Measurements from ENCODE around the gene PCDH12. TPM values are rescaled to one million over a fixed set of nuclear protein-coding genes. Genes with fewer than 3 reads are reported as not detected.

PCDH12 gene
- total RNA-seq, 1 donor from 2014 or later, result 7.6 TPM

DNA sequence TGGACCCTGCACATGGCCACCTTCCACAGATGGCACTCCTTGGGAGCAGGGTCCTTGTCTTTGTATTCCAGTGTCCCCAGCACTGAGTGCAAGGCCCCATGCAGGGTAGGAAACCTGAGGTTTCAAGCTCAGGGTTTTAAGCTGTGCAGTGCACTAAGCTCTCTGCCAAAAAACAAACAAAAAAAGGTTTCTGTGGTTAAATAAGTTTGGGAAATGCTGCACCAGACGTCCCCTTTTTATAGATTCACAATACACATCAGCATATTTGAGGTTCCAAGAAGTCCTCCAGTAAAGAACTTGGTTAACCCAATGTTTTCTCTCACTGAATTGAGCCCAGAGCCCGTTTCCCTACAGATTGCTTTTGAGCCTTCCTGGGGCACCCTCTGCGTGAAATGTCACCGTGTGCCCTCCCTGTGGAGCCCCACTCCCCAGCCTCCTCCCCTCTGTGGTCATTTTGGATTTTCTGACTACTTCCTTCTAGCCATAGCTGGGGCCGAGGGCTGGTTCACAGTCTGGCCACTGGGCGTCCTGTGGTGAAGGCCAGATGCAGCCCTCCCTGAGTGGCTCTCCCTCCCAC is 17.2 kb downstream of the PCDH12 start:
- intact Hi-C loops (cut with micrococcal nuclease), result no loop called here
- peaks cover 40% of the 10 kb centered on the region for H3K36me3 ChIP-seq
- H3K27me3 ChIP-seq (ENCODE audit: low read depth), result no peaks in the 10 kb centered on the region
- peak overlapping the region; percentile 69 for H3K27ac ChIP-seq (replicated peaks)
- TF ChIP-seq, protein P1, sequence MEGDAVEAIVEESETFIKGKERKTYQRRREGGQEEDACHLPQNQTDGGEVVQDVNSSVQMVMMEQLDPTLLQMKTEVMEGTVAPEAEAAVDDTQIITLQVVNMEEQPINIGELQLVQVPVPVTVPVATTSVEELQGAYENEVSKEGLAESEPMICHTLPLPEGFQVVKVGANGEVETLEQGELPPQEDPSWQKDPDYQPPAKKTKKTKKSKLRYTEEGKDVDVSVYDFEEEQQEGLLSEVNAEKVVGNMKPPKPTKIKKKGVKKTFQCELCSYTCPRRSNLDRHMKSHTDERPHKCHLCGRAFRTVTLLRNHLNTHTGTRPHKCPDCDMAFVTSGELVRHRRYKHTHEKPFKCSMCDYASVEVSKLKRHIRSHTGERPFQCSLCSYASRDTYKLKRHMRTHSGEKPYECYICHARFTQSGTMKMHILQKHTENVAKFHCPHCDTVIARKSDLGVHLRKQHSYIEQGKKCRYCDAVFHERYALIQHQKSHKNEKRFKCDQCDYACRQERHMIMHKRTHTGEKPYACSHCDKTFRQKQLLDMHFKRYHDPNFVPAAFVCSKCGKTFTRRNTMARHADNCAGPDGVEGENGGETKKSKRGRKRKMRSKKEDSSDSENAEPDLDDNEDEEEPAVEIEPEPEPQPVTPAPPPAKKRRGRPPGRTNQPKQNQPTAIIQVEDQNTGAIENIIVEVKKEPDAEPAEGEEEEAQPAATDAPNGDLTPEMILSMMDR (IDR thresholded peaks at IDR 0.05; ENCODE audit: borderline replicate concordance), result peak; percentile 29
- no peak overlapping the region for H3K4me3 ChIP-seq
- peaks cover 52% of the 10 kb centered on the region for H3K4me1 ChIP-seq
- DNase-seq, result no peak
- no peaks in the 10 kb centered on the region for H3K9me3 ChIP-seq (replicated peaks)

DNA sequence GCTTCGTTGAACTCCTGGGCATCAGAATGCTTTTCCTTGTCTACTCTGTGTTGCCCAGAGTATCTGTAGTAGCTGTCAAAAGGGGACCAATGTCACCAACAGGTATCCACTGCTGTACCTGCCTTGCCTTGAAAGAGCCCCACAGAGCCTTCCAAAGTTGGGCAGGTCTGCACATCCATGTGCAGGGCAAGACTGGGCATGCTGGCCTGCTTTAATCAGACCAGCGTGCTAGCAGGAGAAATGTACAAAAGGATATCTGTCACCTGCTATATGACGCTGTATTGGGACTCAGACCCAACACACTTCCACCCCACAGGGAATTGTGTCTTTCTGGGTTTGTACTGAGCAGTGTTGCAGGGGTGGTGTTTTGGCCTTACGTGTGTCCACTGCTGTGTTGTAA is 22.5 kb downstream of the PCDH12 start:
- H3K27me3 ChIP-seq (ENCODE audit: low read depth), result no peaks in the 10 kb centered on the region
- intact Hi-C loops (cut with micrococcal nuclease), result no loop called here
- TF ChIP-seq, protein P1 (IDR thresholded peaks at IDR 0.05; ENCODE audit: borderline replicate concordance), result no peak
- H3K9me3 ChIP-seq (replicated peaks), result no peaks in the 10 kb centered on the region
- DNase-seq, result no peak
- no peak overlapping the region for H3K4me3 ChIP-seq
- peaks cover 33% of the 10 kb centered on the region for H3K4me1 ChIP-seq
- peak overlapping the region; percentile 61 for H3K27ac ChIP-seq (replicated peaks)
- peaks cover 93% of the 10 kb centered on the region for H3K36me3 ChIP-seq

DNA sequence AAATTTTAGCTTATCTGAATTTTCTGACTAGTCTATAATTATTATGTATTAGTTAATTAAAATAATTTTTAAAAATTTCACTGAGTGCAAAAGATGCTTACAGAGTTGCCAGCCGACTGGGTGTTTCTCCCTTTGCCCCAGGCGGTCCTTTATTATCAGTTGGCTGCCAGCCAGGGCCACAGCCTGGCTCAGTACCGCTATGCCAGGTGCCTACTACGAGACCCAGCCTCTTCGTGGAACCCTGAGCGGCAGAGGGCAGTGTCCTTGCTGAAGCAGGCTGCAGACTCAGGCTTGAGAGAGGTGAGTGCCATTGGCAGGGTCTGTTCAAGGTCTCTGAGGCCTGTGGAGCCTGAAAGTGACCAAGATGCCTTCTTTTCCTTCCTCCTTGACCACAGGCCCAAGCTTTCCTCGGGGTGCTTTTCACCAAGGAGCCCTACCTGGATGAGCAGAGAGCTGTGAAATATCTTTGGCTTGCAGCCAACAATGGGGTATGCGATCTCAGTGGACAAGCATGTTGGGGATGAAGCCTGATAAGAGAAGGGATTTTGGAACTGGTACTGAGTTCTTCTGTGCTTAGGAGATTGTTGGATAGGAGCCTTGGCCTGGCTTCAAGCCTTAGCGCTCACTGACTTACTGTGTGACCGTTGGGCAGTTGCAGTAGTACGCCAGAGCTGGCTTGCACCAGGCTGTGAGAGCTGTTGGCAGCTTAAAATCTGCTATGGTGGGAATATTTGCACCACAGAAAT is 23.7 kb downstream of the PCDH12 start:
- Histone ChIP-seq H3K36me3 (peaks cover 98% of the 10 kb centered on the region), H3K4me1 (peaks cover 41% of the 10 kb centered on the region), H3K4me3 (no peak overlapping the region), H3K9me3 (replicated peaks) (no peaks in the 10 kb centered on the region), H3K27ac (replicated peaks) (peak overlapping the region; percentile 61), H3K27me3 (ENCODE audit: low read depth) (no peaks in the 10 kb centered on the region)
- intact Hi-C loops (cut with micrococcal nuclease), result no loop called here
- TF ChIP-seq, protein P1 (IDR thresholded peaks at IDR 0.05; ENCODE audit: borderline replicate concordance), result peak; percentile 30
- DNase-seq, result peak; percentile 61

DNA sequence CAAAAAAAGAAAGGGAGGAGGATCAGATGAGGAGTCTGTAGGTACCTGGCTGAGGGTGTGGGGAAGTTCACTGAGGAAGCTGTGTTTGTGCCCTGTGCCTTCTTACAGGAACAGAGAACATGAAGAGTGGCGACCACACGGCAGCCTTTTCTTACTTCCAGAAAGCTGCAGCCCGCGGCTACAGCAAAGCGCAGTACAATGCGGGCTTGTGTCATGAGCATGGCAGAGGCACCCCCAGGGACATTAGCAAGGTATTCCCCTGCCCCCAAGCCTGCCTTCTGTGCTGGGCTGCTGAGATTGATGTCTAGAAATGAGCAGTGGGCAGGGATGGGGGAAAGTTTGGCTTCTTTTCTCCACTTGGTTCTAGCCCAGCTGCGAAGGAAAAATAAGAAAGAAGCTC is 24.9 kb downstream of the PCDH12 start:
- Histone ChIP-seq H3K9me3 (replicated peaks) (no peaks in the 10 kb centered on the region), H3K36me3 (peaks cover 98% of the 10 kb centered on the region), H3K4me1 (peaks cover 52% of the 10 kb centered on the region), H3K27me3 (ENCODE audit: low read depth) (no peaks in the 10 kb centered on the region), H3K4me3 (no peak overlapping the region), H3K27ac (replicated peaks) (no peak overlapping the region)
- intact Hi-C loops (cut with micrococcal nuclease), result no loop called here
- TF ChIP-seq, protein P1 (IDR thresholded peaks at IDR 0.05; ENCODE audit: borderline replicate concordance), result no peak
- DNase-seq, result no peak

DNA sequence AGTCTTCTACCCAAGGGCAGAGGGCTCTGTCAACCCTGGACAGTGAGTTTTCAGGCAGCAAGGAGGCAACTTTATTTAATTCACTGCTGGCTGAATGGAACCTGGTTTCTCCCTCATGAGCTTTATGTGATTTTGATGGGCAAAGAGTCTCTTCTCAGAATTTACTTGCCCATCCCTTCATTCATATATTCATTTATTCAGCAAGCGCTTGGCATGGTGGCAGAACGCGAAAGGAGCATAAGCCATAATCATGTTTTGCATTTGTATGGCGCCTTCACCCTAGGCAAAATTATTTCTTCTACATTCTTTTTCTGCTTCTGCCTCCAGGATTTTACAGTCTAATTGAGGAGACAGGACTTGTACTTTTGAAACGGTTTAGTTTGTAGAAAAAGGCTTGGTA is 26.3 kb downstream of the PCDH12 start:
- intact Hi-C loops (cut with micrococcal nuclease), result no loop called here
- Histone ChIP-seq H3K36me3 (peaks cover 100% of the 10 kb centered on the region), H3K9me3 (replicated peaks) (no peaks in the 10 kb centered on the region), H3K27me3 (ENCODE audit: low read depth) (no peaks in the 10 kb centered on the region), H3K4me3 (no peak overlapping the region), H3K27ac (replicated peaks) (no peak overlapping the region), H3K4me1 (peaks cover 67% of the 10 kb centered on the region)
- DNase-seq, result no peak
- TF ChIP-seq, protein P1 (IDR thresholded peaks at IDR 0.05; ENCODE audit: borderline replicate concordance), result no peak

Measured in left ventricle myocardium inferior (tissue), 1 donor.